ENCODE data around the gene CPNE1. TPM values are rescaled to one million over a fixed set of nuclear protein-coding genes. Genes with fewer than 3 reads are reported as not detected.

The CPNE1 gene
- total RNA-seq, 8 experiments from 2014 or later = 88.8 to 205 (median 124) TPM

DNA sequence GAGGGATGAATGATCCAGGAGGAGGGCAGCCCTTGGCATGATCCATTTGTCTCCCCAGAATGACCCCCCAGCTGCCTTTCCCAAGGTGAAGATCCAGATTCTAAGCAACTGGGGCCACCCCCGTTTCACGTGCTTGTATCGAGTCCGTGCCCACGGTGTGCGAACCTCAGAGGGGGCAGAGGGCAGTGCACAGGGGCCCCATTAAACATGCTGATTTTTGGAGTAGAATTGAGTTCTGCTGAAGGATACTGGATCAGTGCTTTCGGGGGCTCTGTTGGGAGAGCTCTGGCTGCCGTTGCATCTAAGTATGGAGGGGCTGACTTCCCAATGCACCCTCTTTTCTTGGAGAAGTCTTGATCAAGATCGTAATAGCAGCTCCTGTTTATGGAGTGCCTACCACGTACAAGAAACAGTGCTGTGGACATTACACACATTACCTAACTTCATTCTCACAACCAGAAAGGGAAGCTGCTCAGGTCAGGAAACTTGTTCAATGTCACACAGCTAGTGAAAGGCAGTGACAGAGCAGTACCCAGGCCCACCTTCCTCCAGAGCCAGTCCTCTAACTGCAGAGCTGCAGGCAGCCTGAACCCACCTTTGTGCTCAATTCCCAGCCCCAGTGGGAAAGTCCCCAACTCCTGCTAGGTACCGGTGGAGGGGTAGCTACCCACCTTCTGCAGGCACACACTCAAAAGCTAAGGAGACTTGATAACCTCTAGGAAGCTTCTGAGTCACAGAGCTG is 43.7 kb downstream of the CPNE1 start:
- in situ Hi-C loops (cut with MboI; ENCODE audit: low pct_unique_long_range_greater_than_20kb in 2 of 9, low sequenced_read_pairs in 9 of 9, unreplicated experiment in 9 of 9) = no loop called here
- ATAC-seq (replicated peaks in 6 of 8) = no peak

DNA sequence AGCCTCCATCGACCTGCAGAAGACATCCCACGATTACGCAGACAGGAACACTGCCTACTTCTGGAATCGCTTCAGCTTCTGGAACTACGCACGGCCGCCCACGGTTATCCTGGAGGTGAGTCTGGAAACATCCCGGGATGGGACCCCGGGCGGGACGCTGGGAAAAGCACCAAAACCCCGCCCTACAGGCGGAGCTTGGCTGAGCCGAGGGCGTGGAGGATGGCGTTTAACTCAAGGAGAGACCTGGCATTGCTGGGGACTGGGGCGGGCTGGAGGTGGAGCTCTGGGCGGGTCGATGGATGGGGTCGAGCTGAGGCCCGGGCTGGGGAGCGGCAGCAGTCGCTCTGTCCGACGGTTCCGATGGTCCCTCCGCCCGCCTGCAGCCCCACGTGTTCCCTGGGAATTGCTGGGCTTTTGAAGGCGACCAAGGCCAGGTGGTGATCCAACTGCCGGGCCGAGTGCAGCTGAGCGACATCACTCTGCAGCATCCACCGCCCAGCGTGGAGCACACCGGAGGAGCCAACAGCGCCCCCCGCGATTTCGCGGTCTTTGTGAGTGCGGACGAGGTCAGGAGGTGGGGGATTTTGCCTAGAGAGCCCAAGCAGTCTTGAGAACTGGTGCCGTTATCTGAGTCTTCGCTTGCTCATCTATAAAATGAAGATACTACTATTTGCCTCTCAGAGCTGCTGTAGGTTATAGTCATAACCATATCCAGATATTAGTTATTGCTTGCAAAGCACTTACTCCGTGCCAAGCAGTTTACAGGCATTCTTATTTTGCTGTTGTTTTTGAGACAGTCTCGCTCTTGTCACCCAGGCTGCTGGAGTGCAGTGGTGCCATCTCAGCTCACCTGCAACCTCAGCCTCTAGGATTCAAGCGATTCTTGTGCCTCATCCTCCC is 45.3 kb downstream of the CPNE1 start:
- Histone ChIP-seq H3K4me3 (peak overlapping the region; percentile 34 to 59 (median 44)), H3K4me1 (replicated peaks in 1 of 2) (peaks cover 5 to 11% of the 10 kb centered on the region in 2 donors), H3K27ac (peak overlapping the region; percentile 41 to 54)
- ATAC-seq (replicated peaks in 6 of 8) = peak; percentile 20 to 66 (median 54)
- 1 to 83% (median 25%) methylated on average over 2 to 17 of the region's 49 CpGs; no CpG with 5 or more reads in 1 of the 10 experiments for WGBS, 10 experiments
- in situ Hi-C loops (cut with MboI; ENCODE audit: low pct_unique_long_range_greater_than_20kb in 2 of 9, low sequenced_read_pairs in 9 of 9, unreplicated experiment in 9 of 9) = no loop called here

More for the DNA sequence above, 43.7 kb downstream of the CPNE1 start:
- no peak overlapping the region for H3K4me3 ChIP-seq
- peaks cover 5 to 9% of the 10 kb centered on the region in 2 donors for H3K4me1 ChIP-seq (replicated peaks in 1 of 2)
- WGBS, 10 experiments = 75 to 100% (median 92%) methylated on average over 1 to 10 of the region's 11 CpGs; no CpG with 5 or more reads in 2 of the 10 experiments
- no peak overlapping the region for H3K27ac ChIP-seq

DNA sequence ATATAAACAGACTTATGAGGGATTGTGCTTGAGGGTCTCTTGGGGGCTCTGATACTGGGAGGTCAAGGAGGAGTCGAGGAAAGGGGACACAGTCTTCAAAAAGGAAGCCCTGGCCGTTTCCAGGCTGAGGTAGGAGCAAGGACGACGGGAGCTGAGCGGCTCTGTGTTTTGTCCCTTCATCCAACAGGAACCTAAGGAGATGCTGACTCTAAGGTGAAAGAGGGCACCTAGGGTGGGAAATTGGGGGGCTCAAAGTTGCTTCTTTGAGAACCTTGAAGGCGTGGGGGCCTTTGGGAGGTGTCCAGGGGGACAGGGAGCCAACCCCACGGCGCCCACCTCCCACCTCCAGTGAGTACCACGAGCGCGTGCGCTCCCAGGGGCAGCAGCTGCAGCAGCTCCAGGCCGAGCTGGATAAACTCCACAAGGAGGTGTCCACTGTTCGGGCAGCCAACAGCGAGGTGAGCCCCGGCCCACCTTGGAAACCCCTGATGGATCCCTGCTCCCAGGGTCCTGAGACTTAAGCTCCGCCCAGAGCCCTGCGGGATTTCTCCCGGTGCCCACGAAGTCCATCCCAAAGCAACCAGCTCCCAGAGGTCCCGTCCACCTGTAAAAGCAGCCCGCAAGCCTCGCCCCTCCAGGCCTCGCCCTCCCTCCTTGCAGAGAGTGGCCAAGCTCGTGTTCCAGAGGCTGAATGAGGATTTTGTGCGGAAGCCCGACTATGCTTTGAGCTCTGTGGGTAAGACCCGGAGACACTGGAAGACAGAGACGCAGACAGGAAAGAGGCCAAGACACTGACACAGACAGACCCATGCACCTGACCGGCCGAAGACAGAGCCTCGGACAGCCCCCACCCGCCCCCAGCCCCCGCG is 46.2 kb downstream of the CPNE1 start:
- WGBS, 10 experiments = 4 to 15% methylated on average over 4 to 14 of the region's 35 CpGs; no CpG with 5 or more reads in 8 of the 10 experiments
- no peak for ATAC-seq (replicated peaks in 6 of 8)
- peak overlapping the region; percentile 34 to 59 (median 44) for H3K4me3 ChIP-seq
- H3K4me1 ChIP-seq (replicated peaks in 1 of 2) = peaks cover 5 to 11% of the 10 kb centered on the region in 2 donors
- in situ Hi-C loops (cut with MboI; ENCODE audit: low pct_unique_long_range_greater_than_20kb in 2 of 9, low sequenced_read_pairs in 9 of 9, unreplicated experiment in 9 of 9) = no loop called here
- peak overlapping the region; percentile 39 to 68 for H3K27ac ChIP-seq

DNA sequence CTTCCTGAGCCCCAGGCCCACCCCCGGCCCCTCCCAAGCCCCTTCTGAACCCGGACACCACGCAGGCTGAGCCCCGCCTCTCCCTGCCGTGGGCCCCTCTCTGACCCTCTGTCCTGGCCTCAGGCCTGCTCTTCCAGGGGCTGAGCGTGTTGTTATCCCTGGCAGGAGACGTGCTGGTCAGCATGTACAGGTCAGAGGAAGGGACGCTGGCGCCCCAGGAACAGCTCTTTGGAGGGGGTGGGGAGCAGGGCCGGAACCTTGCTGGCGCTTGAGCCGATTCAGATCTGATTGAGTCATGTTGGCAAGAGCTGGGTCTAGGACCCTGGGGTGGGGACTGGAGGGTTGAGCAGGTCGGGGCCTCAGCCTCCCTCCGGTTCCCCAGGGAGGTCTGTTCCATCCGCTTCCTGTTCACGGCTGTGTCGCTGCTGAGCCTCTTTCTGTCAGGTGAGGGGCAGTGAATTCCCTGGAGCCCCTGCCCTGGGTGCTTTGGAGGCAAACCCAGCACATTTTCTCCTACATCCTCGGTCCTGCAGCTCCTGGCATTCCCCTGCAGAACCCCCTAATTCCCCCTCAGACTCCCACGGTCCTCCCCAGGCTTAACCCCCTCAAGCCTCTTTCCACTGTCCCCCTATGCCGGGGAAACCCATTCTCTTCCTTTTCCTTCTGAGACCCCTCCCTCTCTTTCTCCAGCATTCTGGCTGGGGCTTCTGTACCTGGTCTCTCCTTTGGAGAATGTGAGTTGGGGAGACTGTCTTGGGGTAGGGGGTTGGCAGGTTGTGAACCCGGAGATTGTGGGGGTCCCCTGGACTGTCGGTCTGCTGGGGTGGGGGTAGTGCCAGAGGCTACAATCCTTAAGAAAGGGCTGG is 47.1 kb downstream of the CPNE1 start:
- Histone ChIP-seq H3K27ac (peak overlapping the region; percentile 39 to 68), H3K4me3 (peak overlapping the region; percentile 34 to 59 (median 44)), H3K4me1 (replicated peaks in 1 of 2) (peaks cover 5 to 11% of the 10 kb centered on the region in 2 donors)
- WGBS, 10 experiments = no CpG with 5 or more reads among the region's 22 CpGs
- peak in 5 of 8 experiments; percentile 31 to 46 (median 41) for ATAC-seq (replicated peaks in 6 of 8)
- in situ Hi-C loops (cut with MboI; ENCODE audit: low pct_unique_long_range_greater_than_20kb in 2 of 9, low sequenced_read_pairs in 9 of 9, unreplicated experiment in 9 of 9) = no loop called here

DNA sequence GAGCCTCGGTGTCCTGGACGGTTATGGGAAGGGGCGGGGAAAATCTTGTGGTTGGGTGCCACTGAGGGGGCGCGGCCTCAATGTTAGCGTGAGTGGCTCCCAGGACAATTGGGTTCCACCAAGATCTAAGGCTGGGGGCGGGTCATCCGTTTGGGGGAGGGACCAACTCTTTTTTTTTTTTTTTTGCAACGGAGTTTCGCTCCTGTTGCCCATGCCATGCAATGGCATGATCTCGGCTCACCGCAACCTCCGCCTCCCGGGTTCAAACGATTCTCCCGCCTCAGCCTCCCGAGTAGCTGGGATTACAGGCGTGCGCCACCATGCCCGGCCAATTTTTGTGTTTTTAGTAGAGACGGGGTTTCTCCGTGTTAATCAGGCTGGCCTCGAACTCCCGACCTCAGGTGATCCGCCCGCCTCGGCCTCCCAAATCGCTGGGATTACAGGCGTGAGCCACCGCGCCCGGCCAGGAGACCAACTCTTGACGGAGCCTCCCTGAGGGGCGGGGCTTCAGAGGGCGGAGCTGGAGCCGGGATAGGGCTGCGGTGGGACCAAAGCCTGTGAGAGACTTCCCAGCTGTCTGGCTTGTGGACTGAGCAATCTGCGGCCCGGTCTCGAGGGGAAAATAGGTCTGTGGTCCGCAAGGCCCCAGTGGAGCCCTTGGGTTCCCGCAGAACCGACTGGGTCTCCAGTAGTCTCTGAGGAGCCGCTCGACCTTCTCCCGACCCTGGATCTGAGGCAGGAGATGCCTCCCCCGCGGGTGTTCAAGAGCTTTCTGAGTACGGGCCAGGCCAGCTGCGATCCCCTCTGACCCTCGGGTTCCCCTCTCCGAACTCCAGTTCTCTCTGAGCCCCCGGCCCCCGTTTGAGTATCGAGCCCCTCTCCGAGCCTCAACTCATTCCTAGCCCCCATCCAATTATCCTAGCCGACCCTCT is 48.0 kb downstream of the CPNE1 start:
- ATAC-seq (replicated peaks in 6 of 8) = peak in 7 of 8 experiments; percentile 5 to 36 (median 24)
- in situ Hi-C loops (cut with MboI; ENCODE audit: low pct_unique_long_range_greater_than_20kb in 2 of 9, low sequenced_read_pairs in 9 of 9, unreplicated experiment in 9 of 9) = no loop called here
- 1 to 2% methylated on average over 9 to 17 of the region's 57 CpGs; no CpG with 5 or more reads in 8 of the 10 experiments for whole genome bisulfite sequencing, 10 experiments
- Histone ChIP-seq H3K27ac (peak overlapping the region; percentile 49 to 68), H3K4me3 (peak overlapping the region; percentile 34 to 59 (median 44)), H3K4me1 (replicated peaks in 1 of 2) (peaks cover 5 to 11% of the 10 kb centered on the region in 2 donors)

DNA sequence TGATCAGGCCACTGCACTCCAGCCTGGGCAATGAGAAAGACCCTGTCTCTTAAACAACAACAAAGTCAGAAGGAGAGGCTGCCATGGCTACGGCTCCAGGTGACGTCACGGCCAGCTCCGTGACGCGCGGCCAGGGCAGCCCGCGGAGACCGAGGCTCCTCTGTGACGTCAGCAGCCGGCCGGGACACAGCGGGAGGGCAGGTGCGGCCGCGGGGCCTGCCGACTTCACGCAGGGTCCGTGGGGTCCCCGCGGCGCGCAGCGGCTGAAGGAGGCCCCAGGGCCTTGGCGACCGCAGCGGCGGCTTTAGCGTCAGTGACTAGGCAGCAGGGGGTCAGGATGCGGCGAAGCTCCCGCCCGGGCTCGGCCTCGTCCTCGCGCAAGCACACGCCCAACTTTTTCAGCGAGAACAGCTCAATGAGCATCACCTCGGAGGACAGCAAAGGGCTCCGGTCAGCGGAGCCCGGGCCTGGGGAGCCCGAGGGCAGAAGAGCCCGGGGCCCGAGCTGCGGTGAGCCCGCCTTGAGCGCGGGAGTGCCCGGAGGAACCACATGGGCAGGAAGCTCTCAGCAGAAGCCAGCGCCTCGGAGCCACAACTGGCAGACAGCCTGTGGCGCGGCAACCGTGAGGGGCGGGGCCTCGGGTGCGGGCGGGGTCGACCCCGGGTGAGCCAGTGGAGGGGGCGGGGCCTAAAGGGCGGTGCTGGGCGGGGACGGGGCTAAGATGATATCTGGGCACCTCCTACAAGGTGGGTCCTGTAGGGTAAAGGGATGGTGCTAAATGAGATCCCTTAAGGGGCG is 48.8 kb downstream of the CPNE1 start, which contains the start of gene SPAG4:
Gene SPAG4, plus strand, starts transcription at position 163 of the 798 bp plus-strand sequence. Its CDS starts 175 bp downstream, at position 338.
- peak within 1 kb of the TSS; percentile 34 to 59 (median 44) for H3K4me3 ChIP-seq
- 0% methylated on average over 1 to 31 of the region's 68 CpGs; no CpG with 5 or more reads in 5 of the 10 experiments for WGBS, 10 experiments
- peaks cover 5 to 11% of the 10 kb centered on the region in 2 donors for H3K4me1 ChIP-seq (replicated peaks in 1 of 2)
- H3K27ac ChIP-seq = peak within 1 kb of the TSS; percentile 68 to 70
- peak; percentile 67 to 84 (median 77) for ATAC-seq (replicated peaks in 6 of 8)
- in situ Hi-C loops (cut with MboI; ENCODE audit: low pct_unique_long_range_greater_than_20kb in 2 of 9, low sequenced_read_pairs in 9 of 9, unreplicated experiment in 9 of 9) = no loop called here

DNA sequence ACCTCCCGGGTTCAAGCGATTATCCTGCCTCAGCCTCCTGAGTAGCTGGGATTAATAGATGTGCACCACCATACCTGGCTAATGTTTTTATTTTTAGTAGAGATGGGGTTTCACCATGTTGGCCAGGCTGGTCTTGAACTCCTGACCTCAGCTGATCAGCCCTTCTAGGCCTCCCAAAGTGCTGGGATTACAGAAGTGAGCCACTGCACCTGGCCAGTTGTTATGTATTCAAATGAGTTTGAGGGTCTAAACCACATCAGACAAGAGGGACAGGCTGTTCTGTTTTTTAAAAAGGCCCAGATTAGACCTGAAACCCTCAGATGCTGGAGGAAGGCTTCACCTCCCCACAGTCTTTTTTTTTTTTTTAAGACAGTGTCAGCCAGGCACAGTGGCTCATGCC is 53.2 kb downstream of the CPNE1 start:
- Histone ChIP-seq H3K27ac (no peak overlapping the region), H3K4me3 (no peak overlapping the region), H3K4me1 (replicated peaks in 1 of 2) (peaks cover 0 to 2% of the 10 kb centered on the region in 2 donors)
- in situ Hi-C loops (cut with MboI; ENCODE audit: low pct_unique_long_range_greater_than_20kb in 2 of 9, low sequenced_read_pairs in 9 of 9, unreplicated experiment in 9 of 9) = no loop called here
- ATAC-seq (replicated peaks in 6 of 8) = no peak
- WGBS, 10 experiments = 92 to 100% methylated on average over 1 to 2 of the region's 2 CpGs; no CpG with 5 or more reads in 8 of the 10 experiments

DNA sequence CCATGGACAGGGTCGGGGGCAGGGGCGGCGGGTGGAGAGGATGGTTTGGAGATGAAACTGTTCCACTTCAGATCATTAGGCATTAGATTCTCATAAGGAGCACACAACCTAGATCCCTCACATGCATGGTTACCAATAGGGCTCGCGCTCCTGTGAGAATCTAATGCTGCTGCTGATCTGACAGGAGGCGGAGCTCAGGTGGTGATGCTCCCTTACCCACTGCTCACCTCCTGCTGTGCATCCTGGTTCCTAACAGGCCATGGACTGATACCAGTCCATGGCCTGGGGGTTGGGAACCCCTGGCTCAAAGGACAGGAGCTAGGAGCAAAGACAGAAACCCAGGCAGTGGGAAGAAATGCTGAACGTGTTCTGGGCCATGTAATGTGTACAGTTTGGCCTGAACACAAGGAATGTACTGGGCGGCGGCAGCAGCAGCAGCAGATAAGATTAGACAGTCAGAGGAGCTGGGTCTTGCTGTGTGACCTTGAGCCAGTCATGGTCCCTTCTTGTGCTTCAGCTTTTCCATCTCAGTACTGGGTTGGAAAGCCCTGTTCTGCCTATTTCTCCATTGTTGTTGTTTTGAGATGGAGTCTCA is 53.8 kb downstream of the CPNE1 start:
- no peak overlapping the region for H3K4me3 ChIP-seq
- ATAC-seq (replicated peaks in 6 of 8) = no peak
- peaks cover 0 to 2% of the 10 kb centered on the region in 2 donors for H3K4me1 ChIP-seq (replicated peaks in 1 of 2)
- 0 to 100% (median 91%) methylated on average over 1 to 8 of the region's 9 CpGs; no CpG with 5 or more reads in 4 of the 10 experiments for WGBS, 10 experiments
- no peak overlapping the region for H3K27ac ChIP-seq
- in situ Hi-C loops (cut with MboI; ENCODE audit: low pct_unique_long_range_greater_than_20kb in 2 of 9, low sequenced_read_pairs in 9 of 9, unreplicated experiment in 9 of 9) = no loop called here

DNA sequence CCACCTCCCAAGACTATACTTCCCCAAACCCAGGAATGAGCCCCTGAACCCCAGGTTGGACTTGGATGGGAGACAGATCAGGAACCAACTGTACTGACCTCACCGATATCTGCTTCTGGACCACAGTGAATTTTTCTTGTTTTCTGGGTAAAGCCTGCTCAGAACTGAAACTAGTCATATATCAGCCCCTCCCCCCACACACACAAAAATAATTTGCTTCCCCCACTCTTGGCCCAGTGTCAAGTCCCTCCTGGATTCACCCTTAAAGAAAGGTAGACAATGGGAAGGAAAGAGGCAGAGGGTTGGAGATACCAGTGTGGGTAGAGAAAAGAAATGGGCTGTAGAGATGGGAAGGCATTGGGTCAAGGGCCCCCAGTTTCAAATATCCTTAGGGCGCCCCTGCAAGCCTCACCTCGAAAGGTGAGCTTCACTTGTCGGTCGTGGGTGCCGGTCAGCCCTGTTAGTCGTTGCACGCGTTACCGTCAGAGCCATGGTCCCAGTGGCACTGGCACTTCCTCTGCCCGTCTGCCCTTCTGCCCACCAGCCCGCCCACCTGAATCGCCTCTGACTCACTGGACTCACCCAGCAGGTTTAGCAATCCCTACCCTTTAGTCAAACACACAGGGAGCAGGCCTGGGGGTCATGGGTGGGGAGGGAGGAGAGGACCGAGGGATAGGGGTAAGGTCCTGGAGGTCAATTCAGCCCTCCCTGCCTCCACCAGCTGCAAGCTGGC is 57.5 kb downstream of the CPNE1 start:
- WGBS, 10 experiments = 47 to 100% (median 65%) methylated on average over 1 to 14 of the region's 14 CpGs; no CpG with 5 or more reads in 4 of the 10 experiments
- in situ Hi-C loops (cut with MboI; ENCODE audit: low pct_unique_long_range_greater_than_20kb in 2 of 9, low sequenced_read_pairs in 9 of 9, unreplicated experiment in 9 of 9) = no loop called here
- no peak overlapping the region for H3K27ac ChIP-seq
- ATAC-seq (replicated peaks in 6 of 8) = no peak
- peaks cover 0 to under 1% of the 10 kb centered on the region in 2 donors for H3K4me1 ChIP-seq (replicated peaks in 1 of 2)
- no peak overlapping the region for H3K4me3 ChIP-seq
